Keratinocyte (primary cell): ENCODE results near the gene SNRK. TPM values are rescaled to one million over a fixed set of nuclear protein-coding genes. Genes with fewer than 3 reads are reported as not detected.

ENCODE experiments used
- DNase-seq: peaks from one replicate; pipeline ENCODE4 v3.0.0-alpha.2; 2011; ENCODE audit warnings: low read depth, missing footprints, low spot score
- FAIRE-seq: peaks from 2 replicates; lab custom pipeline; 2011; peaks lifted over from hg19 to GRCh38; lab: Jason Lieb, UNC
- H2AFZ ChIP-seq: 2 replicates; pipeline ENCODE4 v1.6.0; 2012; ENCODE audit warnings: low read length, control low read depth, inconsistent platforms; ENCODE audit not compliant: control insufficient read depth
- H3K27ac ChIP-seq: 2 replicates; pipeline ENCODE4 v1.5.1; 2011; ENCODE audit warnings: low read length; ENCODE audit not compliant: control insufficient read depth, insufficient read depth
- H3K27me3 ChIP-seq: 3 replicates; pipeline ENCODE4 v1.6.0; 2011; ENCODE audit warnings: low read length; ENCODE audit not compliant: control insufficient read depth, insufficient read depth; ENCODE audit errors: extremely low read depth
- H3K36me3 ChIP-seq, 2 experiments: 2 replicates in 1 of 2; 3 replicates in 1 of 2; pipeline ENCODE4 v1.5.1; 2011; ENCODE audit warnings: low read length in 2 of 2, mild to moderate bottlenecking in 1 of 2; ENCODE audit not compliant: control insufficient read depth in 2 of 2, insufficient read depth in 2 of 2; ENCODE audit errors: extremely low read depth in 1 of 2
- H3K4me1 ChIP-seq: 3 replicates; pipeline ENCODE4 v1.5.1; 2011; ENCODE audit warnings: low read length; ENCODE audit not compliant: control insufficient read depth, insufficient read depth; ENCODE audit errors: extremely low read depth
- H3K4me2 ChIP-seq: 3 replicates; pipeline ENCODE4 v1.6.0; 2011; ENCODE audit warnings: low read depth, low read length; ENCODE audit not compliant: control insufficient read depth, insufficient read depth; ENCODE audit errors: extremely low read depth
- H3K4me3 ChIP-seq, 3 experiments: fragments of 200-600 bp in 1 of 3; sonication (generic) in 1 of 3; 2 replicates in 2 of 3; 3 replicates in 1 of 3; pipeline ENCODE4 v1.5.1; 2011 to 2016; ENCODE audit warnings: low read length in 3 of 3, mild to moderate bottlenecking in 3 of 3, control low read depth in 2 of 3, inconsistent platforms in 1 of 3, low read depth in 1 of 3, mixed read lengths in 1 of 3, mixed run types in 1 of 3, moderate library complexity in 1 of 3; ENCODE audit not compliant: control insufficient read depth in 2 of 3, insufficient read depth in 2 of 3; ENCODE audit errors: extremely low read depth in 1 of 3
- H3K79me2 ChIP-seq: 2 replicates; pipeline ENCODE4 v1.6.0; 2012; ENCODE audit warnings: low read length; ENCODE audit not compliant: control insufficient read depth, insufficient read depth
- H3K9ac ChIP-seq: 3 replicates; pipeline ENCODE4 v1.6.0; 2011; ENCODE audit warnings: low read length; ENCODE audit not compliant: control insufficient read depth, insufficient read depth; ENCODE audit errors: extremely low read depth
- H3K9me1 ChIP-seq: 3 replicates; pipeline ENCODE4 v1.6.0; 2011; ENCODE audit warnings: low read length; ENCODE audit not compliant: control insufficient read depth, insufficient read depth; ENCODE audit errors: extremely low read depth
- H3K9me3 ChIP-seq: 2 replicates; pipeline ENCODE4 v1.5.1; 2012; ENCODE audit warnings: low read depth, low read length; ENCODE audit not compliant: control insufficient read depth
- H4K20me1 ChIP-seq: 3 replicates; pipeline ENCODE4 v1.6.0; 2011; ENCODE audit warnings: low read length; ENCODE audit not compliant: control insufficient read depth, insufficient read depth; ENCODE audit errors: extremely low read depth
- EZH2 ChIP-seq: IDR thresholded peaks from one replicate; pipeline ENCODE4 v1.6.1; 2012; ENCODE audit warnings: inconsistent platforms, mild to moderate bottlenecking, low read length, moderate library complexity
- dilution Hi-C: fragments of 300-500 bp; cut with MboI; formaldehyde crosslinking; loops from one replicate; pipeline ENCODE4 v1.7.0; 2020; ENCODE audit warnings: low sequenced_read_pairs; ENCODE audit not compliant: extremely low pct_ligation_motif_present
- polyA plus RNA-seq, 5 experiments: library from polyadenylated mRNA; depleted of rRNA in 3 of 5; stranded (reverse) in 3 of 5; stranded (forward) in 1 of 5; unstranded in 1 of 5; fragments of >200 nt; gene quantifications; 1 replicate in 1 of 5; 2 replicates in 3 of 5; 3 replicates in 1 of 5; pipeline versions ENCODE4 v1.2.1 to v1.2.3, GENCODE V29; 2011 to 2012; ENCODE audit warnings: missing spikeins in 2 of 5, low read depth in 1 of 5, low replicate concordance in 1 of 5
- TF ChIP-seq, protein P1 (sequence below), 3 experiments: IDR thresholded peaks in 1 of 3; conservative IDR thresholded peaks in 1 of 3; optimal IDR thresholded peaks in 1 of 3; 2 replicates in 2 of 3; 3 replicates in 1 of 3; pipeline versions ENCODE3 to v1.5.1; 2011; ENCODE audit warnings: low read length in 3 of 3, mild to moderate bottlenecking in 3 of 3, moderate library complexity in 2 of 3, control low read depth in 1 of 3, inconsistent platforms in 1 of 3; ENCODE audit not compliant: insufficient read depth in 2 of 3; ENCODE audit errors: extremely low read depth in 1 of 3

Gene SNRK
- polyA plus RNA-seq, 1 donor (not counting 4 experiments of a cell fraction or from before 2014, with no cell fraction given), result 15.7 TPM

DNA sequence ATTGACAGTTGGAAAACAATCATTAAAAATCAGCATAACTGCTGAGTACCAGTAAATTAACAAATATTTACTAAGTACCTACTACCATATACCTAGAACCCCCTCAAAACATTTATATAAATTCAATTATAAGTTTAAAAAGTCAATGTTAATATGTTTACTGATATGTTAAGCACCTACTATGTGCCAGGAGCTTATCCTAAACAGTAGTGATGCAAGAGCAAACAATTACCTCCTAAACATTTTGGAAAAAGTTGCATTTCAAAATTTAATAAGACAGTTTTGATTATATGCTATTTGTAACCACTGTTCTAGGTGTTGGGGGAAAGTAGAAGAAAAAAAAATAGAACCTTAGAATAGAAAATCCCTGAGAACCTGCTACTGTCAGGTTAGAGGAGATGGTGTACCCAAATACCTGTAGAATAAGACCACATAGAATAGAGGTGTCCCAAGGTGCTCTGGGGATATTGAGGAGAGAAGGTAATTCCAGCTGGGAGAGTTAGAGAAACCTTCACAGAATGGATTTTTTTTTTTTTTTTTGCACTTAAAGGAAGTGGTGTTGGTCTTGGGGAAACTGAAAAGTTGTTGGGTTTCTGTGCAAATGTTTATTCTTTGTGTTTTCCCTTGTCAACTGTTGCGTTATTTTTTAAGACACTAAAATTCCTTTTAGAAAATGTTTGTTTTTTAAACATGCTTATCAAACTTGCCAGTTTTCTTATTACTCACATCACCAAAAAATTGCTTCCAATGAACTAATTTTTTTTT, 16.0 kb downstream of the SNRK start:
- Histone ChIP-seq H2AFZ (no peak overlapping the region), H3K9me3 (no peaks in the 10 kb centered on the region), H3K36me3 (peaks cover 9 to 20% of the 10 kb centered on the region in 2 experiments), H3K4me3 (no peak overlapping the region), H3K27ac (no peak overlapping the region), H3K9ac (no peak overlapping the region), H3K4me1 (peaks cover 4% of the 10 kb centered on the region), H3K79me2 (peaks cover 60% of the 10 kb centered on the region), H3K9me1 (peaks cover 2% of the 10 kb centered on the region), H3K4me2 (no peak overlapping the region), H3K27me3 (no peaks in the 10 kb centered on the region), H4K20me1 (peaks cover 5% of the 10 kb centered on the region)
- no peak for TF ChIP-seq EZH2
- TF ChIP-seq, protein P1, sequence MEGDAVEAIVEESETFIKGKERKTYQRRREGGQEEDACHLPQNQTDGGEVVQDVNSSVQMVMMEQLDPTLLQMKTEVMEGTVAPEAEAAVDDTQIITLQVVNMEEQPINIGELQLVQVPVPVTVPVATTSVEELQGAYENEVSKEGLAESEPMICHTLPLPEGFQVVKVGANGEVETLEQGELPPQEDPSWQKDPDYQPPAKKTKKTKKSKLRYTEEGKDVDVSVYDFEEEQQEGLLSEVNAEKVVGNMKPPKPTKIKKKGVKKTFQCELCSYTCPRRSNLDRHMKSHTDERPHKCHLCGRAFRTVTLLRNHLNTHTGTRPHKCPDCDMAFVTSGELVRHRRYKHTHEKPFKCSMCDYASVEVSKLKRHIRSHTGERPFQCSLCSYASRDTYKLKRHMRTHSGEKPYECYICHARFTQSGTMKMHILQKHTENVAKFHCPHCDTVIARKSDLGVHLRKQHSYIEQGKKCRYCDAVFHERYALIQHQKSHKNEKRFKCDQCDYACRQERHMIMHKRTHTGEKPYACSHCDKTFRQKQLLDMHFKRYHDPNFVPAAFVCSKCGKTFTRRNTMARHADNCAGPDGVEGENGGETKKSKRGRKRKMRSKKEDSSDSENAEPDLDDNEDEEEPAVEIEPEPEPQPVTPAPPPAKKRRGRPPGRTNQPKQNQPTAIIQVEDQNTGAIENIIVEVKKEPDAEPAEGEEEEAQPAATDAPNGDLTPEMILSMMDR (optimal IDR thresholded peaks at IDR 0.05 in 1 of 3, IDR thresholded peaks at IDR 0.05 in 1 of 3, conservative IDR thresholded peaks at IDR 0.05 in 1 of 3; ENCODE audit: extremely low read depth in 1 of 3, insufficient read depth in 2 of 3, low read length in 3 of 3), result no peak
- no peak for FAIRE-seq
- DNase-seq, result no peak
- dilution Hi-C loops, result no loop called here

DNA sequence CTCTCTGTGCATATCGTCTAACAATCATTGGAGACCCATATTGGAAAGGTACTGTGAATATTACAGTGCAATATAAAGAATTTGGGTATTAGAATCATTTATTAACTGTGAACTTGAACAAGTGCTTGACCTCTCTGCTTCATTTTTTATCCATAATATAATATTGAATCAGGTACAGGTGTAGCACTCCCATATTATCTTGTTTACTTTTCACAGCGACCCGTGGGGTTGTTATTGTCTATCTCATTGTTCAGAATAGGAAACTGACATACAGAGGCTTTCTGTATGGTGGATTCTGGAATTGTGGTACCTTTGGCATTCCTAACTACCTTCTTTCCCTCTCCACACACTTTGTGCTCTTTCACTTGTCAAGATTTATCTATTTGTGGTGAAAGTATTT, 17.8 kb downstream of the SNRK start:
- FAIRE-seq (no peak), DNase-seq (no peak)
- Histone ChIP-seq H3K27me3 (no peaks in the 10 kb centered on the region), H3K4me1 (no peaks in the 10 kb centered on the region), H3K9me1 (no peaks in the 10 kb centered on the region), H3K27ac (no peak overlapping the region), H3K4me3 (no peak overlapping the region), H3K9me3 (no peaks in the 10 kb centered on the region), H3K9ac (no peak overlapping the region), H3K36me3 (peaks cover 7 to 8% of the 10 kb centered on the region in 2 experiments), H3K79me2 (peaks cover 55% of the 10 kb centered on the region), H4K20me1 (no peaks in the 10 kb centered on the region), H2AFZ (no peak overlapping the region), H3K4me2 (no peak overlapping the region)
- no peak for TF ChIP-seq EZH2
- TF ChIP-seq, protein P1 (optimal IDR thresholded peaks at IDR 0.05 in 1 of 3, IDR thresholded peaks at IDR 0.05 in 1 of 3, conservative IDR thresholded peaks at IDR 0.05 in 1 of 3; ENCODE audit: extremely low read depth in 1 of 3, insufficient read depth in 2 of 3, low read length in 3 of 3), result no peak
- dilution Hi-C loops, result no loop called here
